Measurements from ENCODE around the gene RHBDL1. TPM values are rescaled to one million over a fixed set of nuclear protein-coding genes. Genes with fewer than 3 reads are reported as not detected.

Gene RHBDL1
- total and polyA plus RNA-seq, 10 of the 15 experiments (the other 5 are each of a cell fraction or from before 2014, with no cell fraction given), result 0.04 to 1.3 (median 0.65) TPM; not detected in 5

DNA sequence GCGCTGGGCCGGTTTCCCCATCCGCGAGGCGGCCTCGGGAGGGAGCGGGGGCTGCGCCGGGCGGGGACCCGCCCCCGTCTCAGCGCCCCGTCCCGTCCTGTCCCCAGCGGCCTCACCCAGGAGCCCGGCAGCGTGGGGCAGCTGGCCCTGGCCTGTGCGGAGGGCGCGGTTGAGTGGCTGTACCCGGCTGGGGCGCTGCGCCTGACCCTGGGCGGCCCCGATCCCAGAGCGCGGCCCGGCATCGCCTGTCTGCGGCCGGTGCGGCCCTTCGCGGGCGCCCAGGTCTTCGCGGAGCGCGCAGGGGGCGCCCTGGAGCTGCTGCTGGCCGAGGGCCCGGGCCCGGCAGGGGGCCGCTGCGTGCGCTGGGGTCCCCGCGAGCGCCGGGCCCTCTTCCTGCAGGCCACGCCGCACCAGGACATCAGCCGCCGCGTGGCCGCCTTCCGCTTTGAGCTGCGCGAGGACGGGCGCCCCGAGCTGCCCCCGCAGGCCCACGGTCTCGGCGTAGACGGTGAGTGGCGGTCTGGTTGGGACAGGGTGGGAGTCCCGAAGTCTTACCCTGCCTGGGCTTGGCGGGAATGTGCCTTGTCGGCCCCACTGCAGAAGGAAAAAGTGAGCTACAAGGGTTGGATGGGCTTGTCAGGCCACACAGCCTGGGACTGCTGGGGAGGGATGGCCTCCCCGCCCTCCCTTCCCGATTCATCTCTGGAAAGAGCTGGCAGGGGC lies 40.2 kb downstream of the RHBDL1 start:
- no peaks in the 10 kb centered on the region for H3K9me3 ChIP-seq (replicated peaks; ENCODE audit: control insufficient read depth, insufficient read depth, low read length)
- no peak for FAIRE-seq
- 2% methylated on average over 34 of the region's 74 CpGs for WGBS (ENCODE audit: insufficient coverage, insufficient replicate concordance, low lambda C conversion rate, missing lambda C conversion rate)
- TF ChIP-seq, protein P1, sequence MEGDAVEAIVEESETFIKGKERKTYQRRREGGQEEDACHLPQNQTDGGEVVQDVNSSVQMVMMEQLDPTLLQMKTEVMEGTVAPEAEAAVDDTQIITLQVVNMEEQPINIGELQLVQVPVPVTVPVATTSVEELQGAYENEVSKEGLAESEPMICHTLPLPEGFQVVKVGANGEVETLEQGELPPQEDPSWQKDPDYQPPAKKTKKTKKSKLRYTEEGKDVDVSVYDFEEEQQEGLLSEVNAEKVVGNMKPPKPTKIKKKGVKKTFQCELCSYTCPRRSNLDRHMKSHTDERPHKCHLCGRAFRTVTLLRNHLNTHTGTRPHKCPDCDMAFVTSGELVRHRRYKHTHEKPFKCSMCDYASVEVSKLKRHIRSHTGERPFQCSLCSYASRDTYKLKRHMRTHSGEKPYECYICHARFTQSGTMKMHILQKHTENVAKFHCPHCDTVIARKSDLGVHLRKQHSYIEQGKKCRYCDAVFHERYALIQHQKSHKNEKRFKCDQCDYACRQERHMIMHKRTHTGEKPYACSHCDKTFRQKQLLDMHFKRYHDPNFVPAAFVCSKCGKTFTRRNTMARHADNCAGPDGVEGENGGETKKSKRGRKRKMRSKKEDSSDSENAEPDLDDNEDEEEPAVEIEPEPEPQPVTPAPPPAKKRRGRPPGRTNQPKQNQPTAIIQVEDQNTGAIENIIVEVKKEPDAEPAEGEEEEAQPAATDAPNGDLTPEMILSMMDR (IDR thresholded peaks at IDR 0.05 in 2 of 3, conservative IDR thresholded peaks at IDR 0.05 in 1 of 3; ENCODE audit: control insufficient read depth in 2 of 3, extremely low read depth in 1 of 3, insufficient read depth in 1 of 3, low read depth in 3 of 3, low read length in 3 of 3), result 0 out of 6 replicates have a peak, but pooled peaks of 2 of the 3 experiments have one; percentile 1 to 15
- TF ChIP-seq TCF7 (IDR thresholded peaks at IDR 0.05; ENCODE audit: borderline replicate concordance) (no peak), LARP7 (IDR thresholded peaks at IDR 0.05) (peak; percentile 70; the same call in 1 of the 2 replicates), NR2F1 (conservative IDR thresholded peaks at IDR 0.05) (0 out of 2 replicates have a peak, but pooled peaks have one; percentile 37), GATAD2B (conservative IDR thresholded peaks at IDR 0.05; ENCODE audit: low read depth) (peak; percentile 68; the same call in 1 of the 2 replicates), HDGF (IDR thresholded peaks at IDR 0.05) (no peak), HDAC6 (IDR thresholded peaks at IDR 0.05; ENCODE audit: unreplicated experiment) (peak; percentile 86), SUZ12 (IDR thresholded peaks at IDR 0.05; ENCODE audit: unreplicated experiment) (peak; percentile 48), NFIC (IDR thresholded peaks at IDR 0.05; ENCODE audit: low read depth, low read length) (no peak), IKZF1 (conservative IDR thresholded peaks at IDR 0.05) (peak; percentile 54; the same call in 1 of the 2 replicates)
- TF ChIP-seq, protein P2, sequence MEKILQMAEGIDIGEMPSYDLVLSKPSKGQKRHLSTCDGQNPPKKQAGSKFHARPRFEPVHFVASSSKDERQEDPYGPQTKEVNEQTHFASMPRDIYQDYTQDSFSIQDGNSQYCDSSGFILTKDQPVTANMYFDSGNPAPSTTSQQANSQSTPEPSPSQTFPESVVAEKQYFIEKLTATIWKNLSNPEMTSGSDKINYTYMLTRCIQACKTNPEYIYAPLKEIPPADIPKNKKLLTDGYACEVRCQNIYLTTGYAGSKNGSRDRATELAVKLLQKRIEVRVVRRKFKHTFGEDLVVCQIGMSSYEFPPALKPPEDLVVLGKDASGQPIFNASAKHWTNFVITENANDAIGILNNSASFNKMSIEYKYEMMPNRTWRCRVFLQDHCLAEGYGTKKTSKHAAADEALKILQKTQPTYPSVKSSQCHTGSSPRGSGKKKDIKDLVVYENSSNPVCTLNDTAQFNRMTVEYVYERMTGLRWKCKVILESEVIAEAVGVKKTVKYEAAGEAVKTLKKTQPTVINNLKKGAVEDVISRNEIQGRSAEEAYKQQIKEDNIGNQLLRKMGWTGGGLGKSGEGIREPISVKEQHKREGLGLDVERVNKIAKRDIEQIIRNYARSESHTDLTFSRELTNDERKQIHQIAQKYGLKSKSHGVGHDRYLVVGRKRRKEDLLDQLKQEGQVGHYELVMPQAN (conservative IDR thresholded peaks at IDR 0.05), result 0 out of 2 replicates have a peak, but pooled peaks have one; percentile 35
- TF ChIP-seq, protein P3, sequence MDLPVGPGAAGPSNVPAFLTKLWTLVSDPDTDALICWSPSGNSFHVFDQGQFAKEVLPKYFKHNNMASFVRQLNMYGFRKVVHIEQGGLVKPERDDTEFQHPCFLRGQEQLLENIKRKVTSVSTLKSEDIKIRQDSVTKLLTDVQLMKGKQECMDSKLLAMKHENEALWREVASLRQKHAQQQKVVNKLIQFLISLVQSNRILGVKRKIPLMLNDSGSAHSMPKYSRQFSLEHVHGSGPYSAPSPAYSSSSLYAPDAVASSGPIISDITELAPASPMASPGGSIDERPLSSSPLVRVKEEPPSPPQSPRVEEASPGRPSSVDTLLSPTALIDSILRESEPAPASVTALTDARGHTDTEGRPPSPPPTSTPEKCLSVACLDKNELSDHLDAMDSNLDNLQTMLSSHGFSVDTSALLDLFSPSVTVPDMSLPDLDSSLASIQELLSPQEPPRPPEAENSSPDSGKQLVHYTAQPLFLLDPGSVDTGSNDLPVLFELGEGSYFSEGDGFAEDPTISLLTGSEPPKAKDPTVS (IDR thresholded peaks at IDR 0.05; ENCODE audit: low read depth, low read length), result no peak
- TF ChIP-seq, protein P4, sequence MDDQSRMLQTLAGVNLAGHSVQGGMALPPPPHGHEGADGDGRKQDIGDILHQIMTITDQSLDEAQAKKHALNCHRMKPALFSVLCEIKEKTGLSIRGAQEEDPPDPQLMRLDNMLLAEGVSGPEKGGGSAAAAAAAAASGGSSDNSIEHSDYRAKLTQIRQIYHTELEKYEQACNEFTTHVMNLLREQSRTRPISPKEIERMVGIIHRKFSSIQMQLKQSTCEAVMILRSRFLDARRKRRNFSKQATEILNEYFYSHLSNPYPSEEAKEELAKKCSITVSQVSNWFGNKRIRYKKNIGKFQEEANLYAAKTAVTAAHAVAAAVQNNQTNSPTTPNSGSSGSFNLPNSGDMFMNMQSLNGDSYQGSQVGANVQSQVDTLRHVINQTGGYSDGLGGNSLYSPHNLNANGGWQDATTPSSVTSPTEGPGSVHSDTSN (IDR thresholded peaks at IDR 0.05; ENCODE audit: insufficient replicate concordance, low read depth, low read length), result no peak
- in situ Hi-C loops (cut with MboI) (no loop called here), intact Hi-C loops (cut with micrococcal nuclease; ENCODE audit: unreplicated experiment) (no loop called here)
- ChIA-PET SMC1A (ENCODE audit: uncharacterized antibody, unreplicated experiment) (interaction anchor here (0.7 to 1.0 kb wide), 2 partner anchors 10 to 17 kb away, joined by 3 read pairs; partner anchors contain the start of gene CCDC78), RAD21 (ENCODE audit: unreplicated experiment) (interaction anchor here (1.5 kb wide), 1 partner anchor 70 kb away, joined by 5 read pairs; no protein-coding TSS in a partner anchor), POLR2A (interaction anchor here (1.6 to 2.4 kb wide), 2 partner anchors 21 to 73 kb away, joined by 4 to 7 read pairs; partner anchors contain the start of genes CHTF18 and RPUSD1), CTCF (interaction anchor here (1.9 to 2.2 kb wide), 3 partner anchors 22 to 70 kb away, joined by 5 to 9 read pairs (median 6); partner anchors contain the start of gene CIAO3)
- H3K27me3 ChIP-seq (replicated peaks in 1 of 2; ENCODE audit: control insufficient read depth in 2 of 2, insufficient read depth in 2 of 2, low read length in 1 of 2), result no peaks in the 10 kb centered on the region
- H3K79me2 ChIP-seq (ENCODE audit: control insufficient read depth, insufficient read depth, low read length), result no peaks in the 10 kb centered on the region
- peak overlapping the region; percentile 58 for H3K4me3 ChIP-seq
- peak overlapping the region; percentile 58 for H2AFZ ChIP-seq (ENCODE audit: control insufficient read depth, low read depth, low read length)
- no peaks in the 10 kb centered on the region for H3K36me3 ChIP-seq (ENCODE audit: control insufficient read depth in 2 of 2, insufficient read depth in 2 of 2, low read length in 1 of 2)
- no TSS peak for BruUV-seq (replicated peaks)
- no peak overlapping the region for H3K9ac ChIP-seq (ENCODE audit: control insufficient read depth, insufficient read depth, low read length)
- H4K20me1 ChIP-seq (ENCODE audit: control insufficient read depth, insufficient read depth), result 0 out of 2 replicates have a peak, but pooled peaks cover 2% of the 10 kb centered on the region
- DNase-seq (ENCODE audit: low read depth, low spot score), result no peak
- no peak overlapping the region for H3K27ac ChIP-seq (ENCODE audit: control insufficient read depth, insufficient read depth)
- peak; percentile 13 for ATAC-seq
- H3K4me1 ChIP-seq (ENCODE audit: control insufficient read depth, insufficient read depth, low read length), result peaks cover 10% of the 10 kb centered on the region
- peak overlapping the region; percentile 82 for H3K4me2 ChIP-seq (ENCODE audit: control insufficient read depth, insufficient read depth)
